ENCODE results near the gene DOHH. TPM values are rescaled to one million over a fixed set of nuclear protein-coding genes. Genes with fewer than 3 reads are reported as not detected.
A peak's percentile ranks its signal among the peaks of the same experiment; 100 is the strongest.

The DOHH gene
- total RNA-seq, 1 donor from 2014 or later, result 8.5 TPM

- H3K36me3 Mint-ChIP-seq (ENCODE audit: unreplicated experiment), result peaks cover 4% of the 10 kb centered on the region
- H3K4me1 Mint-ChIP-seq (ENCODE audit: low read depth, unreplicated experiment), result peaks cover 13% of the 10 kb centered on the region
- H3K4me3 Mint-ChIP-seq (ENCODE audit: unreplicated experiment), result no peak overlapping the region
- peaks cover 10% of the 10 kb centered on the region for H3K27me3 Mint-ChIP-seq (ENCODE audit: unreplicated experiment)
- H3K9me3 Mint-ChIP-seq (ENCODE audit: unreplicated experiment), result peaks cover 16% of the 10 kb centered on the region
- no peak for TF ChIP-seq CTCF (IDR thresholded peaks at IDR 0.05; ENCODE audit: partially characterized antibody, unreplicated experiment)
- DNase-seq, result no peak
- H3K27ac Mint-ChIP-seq (ENCODE audit: unreplicated experiment), result peak overlapping the region; percentile 80
Observed at GRCh38 chr19:3537438-3538240, 37.2 kb upstream of the DOHH start.

- DNase-seq, result no peak
- peaks cover 16% of the 10 kb centered on the region for H3K9me3 Mint-ChIP-seq (ENCODE audit: unreplicated experiment)
- H3K27me3 Mint-ChIP-seq (ENCODE audit: unreplicated experiment), result peaks cover 10% of the 10 kb centered on the region
- H3K36me3 Mint-ChIP-seq (ENCODE audit: unreplicated experiment), result peaks cover 4% of the 10 kb centered on the region
- H3K27ac Mint-ChIP-seq (ENCODE audit: unreplicated experiment), result peak overlapping the region; percentile 80
- H3K4me1 Mint-ChIP-seq (ENCODE audit: low read depth, unreplicated experiment), result peaks cover 13% of the 10 kb centered on the region
- H3K4me3 Mint-ChIP-seq (ENCODE audit: unreplicated experiment), result no peak overlapping the region
- no peak for TF ChIP-seq CTCF (IDR thresholded peaks at IDR 0.05; ENCODE audit: partially characterized antibody, unreplicated experiment)
Observed at GRCh38 chr19:3537101-3537437, 36.6 kb upstream of the DOHH start.

GRCh38 chr19:3536429-3537100 lies 36.1 kb upstream of the DOHH start:
- DNase-seq, result peak; percentile 70
- TF ChIP-seq CTCF (IDR thresholded peaks at IDR 0.05; ENCODE audit: partially characterized antibody, unreplicated experiment), result no peak
- H3K4me1 Mint-ChIP-seq (ENCODE audit: low read depth, unreplicated experiment), result peaks cover 13% of the 10 kb centered on the region
- H3K27me3 Mint-ChIP-seq (ENCODE audit: unreplicated experiment), result peaks cover 8% of the 10 kb centered on the region
- H3K27ac Mint-ChIP-seq (ENCODE audit: unreplicated experiment), result peak overlapping the region; percentile 86
- peak overlapping the region; percentile 69 for H3K4me3 Mint-ChIP-seq (ENCODE audit: unreplicated experiment)
- peaks cover 4% of the 10 kb centered on the region for H3K36me3 Mint-ChIP-seq (ENCODE audit: unreplicated experiment)
- peaks cover 16% of the 10 kb centered on the region for H3K9me3 Mint-ChIP-seq (ENCODE audit: unreplicated experiment)

- H3K27me3 Mint-ChIP-seq (ENCODE audit: unreplicated experiment), result peaks cover 11% of the 10 kb centered on the region
- peaks cover 13% of the 10 kb centered on the region for H3K4me1 Mint-ChIP-seq (ENCODE audit: low read depth, unreplicated experiment)
- peak overlapping the region; percentile 69 for H3K4me3 Mint-ChIP-seq (ENCODE audit: unreplicated experiment)
- peak overlapping the region; percentile 86 for H3K27ac Mint-ChIP-seq (ENCODE audit: unreplicated experiment)
- H3K9me3 Mint-ChIP-seq (ENCODE audit: unreplicated experiment), result peaks cover 19% of the 10 kb centered on the region
- no peak for DNase-seq
- TF ChIP-seq CTCF (IDR thresholded peaks at IDR 0.05; ENCODE audit: partially characterized antibody, unreplicated experiment), result no peak
- H3K36me3 Mint-ChIP-seq (ENCODE audit: unreplicated experiment), result peaks cover 8% of the 10 kb centered on the region
Observed at GRCh38 chr19:3535981-3536380, 35.5 kb upstream of the DOHH start.

- H3K27ac Mint-ChIP-seq (ENCODE audit: unreplicated experiment), result peak overlapping the region; percentile 94
- H3K27me3 Mint-ChIP-seq (ENCODE audit: unreplicated experiment), result peaks cover 12% of the 10 kb centered on the region
- peaks cover 9% of the 10 kb centered on the region for H3K36me3 Mint-ChIP-seq (ENCODE audit: unreplicated experiment)
- no peak overlapping the region for H3K4me3 Mint-ChIP-seq (ENCODE audit: unreplicated experiment)
- DNase-seq, result no peak
- H3K4me1 Mint-ChIP-seq (ENCODE audit: low read depth, unreplicated experiment), result peaks cover 13% of the 10 kb centered on the region
- H3K9me3 Mint-ChIP-seq (ENCODE audit: unreplicated experiment), result peaks cover 19% of the 10 kb centered on the region
- no peak for TF ChIP-seq CTCF (IDR thresholded peaks at IDR 0.05; ENCODE audit: partially characterized antibody, unreplicated experiment)
Observed at GRCh38 chr19:3535563-3535965, 35.1 kb upstream of the DOHH start.
